Measurements from ENCODE around the gene MAD1L1.

The MAD1L1 gene

GRCh38 chr7:1853431-1853985, 379.2 kb downstream of the MAD1L1 start:
- DNase-seq = no peak

GRCh38 chr7:1852517-1853430, 380.0 kb downstream of the MAD1L1 start:
- no peak for DNase-seq

GRCh38 chr7:1851721-1852516, 380.8 kb downstream of the MAD1L1 start:
- DNase-seq = no peak

- no peak for DNase-seq
Observed at GRCh38 chr7:1850976-1851571, 381.7 kb downstream of the MAD1L1 start.

- no peak for DNase-seq
Observed at GRCh38 chr7:1850111-1850975, 382.4 kb downstream of the MAD1L1 start.

- DNase-seq = no peak
Observed at GRCh38 chr7:1849351-1850041, 383.2 kb downstream of the MAD1L1 start.

- no peak for DNase-seq
Observed at GRCh38 chr7:1848911-1849311, 383.8 kb downstream of the MAD1L1 start.

- no peak for DNase-seq
Observed at GRCh38 chr7:1848013-1848640, 384.6 kb downstream of the MAD1L1 start.

GRCh38 chr7:1847260-1848001, 385.3 kb downstream of the MAD1L1 start:
- no peak for DNase-seq

GRCh38 chr7:1846331-1847065, 386.2 kb downstream of the MAD1L1 start:
- DNase-seq = no peak

- no peak for DNase-seq
Observed at GRCh38 chr7:1845536-1846311, 387.0 kb downstream of the MAD1L1 start.

- DNase-seq = no peak
Observed at GRCh38 chr7:1844951-1845390, 387.8 kb downstream of the MAD1L1 start.

- DNase-seq = no peak
Observed at GRCh38 chr7:1844336-1844950, 388.3 kb downstream of the MAD1L1 start.

- no peak for DNase-seq
Observed at GRCh38 chr7:1843921-1844335, 388.8 kb downstream of the MAD1L1 start.

GRCh38 chr7:1843271-1843861, 389.4 kb downstream of the MAD1L1 start:
- DNase-seq = no peak

- no peak for DNase-seq
Observed at GRCh38 chr7:1842321-1843221, 390.2 kb downstream of the MAD1L1 start.
